ENCODE results near the gene CNST. TPM values are rescaled to one million over a fixed set of nuclear protein-coding genes. Genes with fewer than 3 reads are reported as not detected.

CNST gene
- total RNA-seq, 2 experiments from 2014 or later: 23.6 to 24.2 TPM

DNA sequence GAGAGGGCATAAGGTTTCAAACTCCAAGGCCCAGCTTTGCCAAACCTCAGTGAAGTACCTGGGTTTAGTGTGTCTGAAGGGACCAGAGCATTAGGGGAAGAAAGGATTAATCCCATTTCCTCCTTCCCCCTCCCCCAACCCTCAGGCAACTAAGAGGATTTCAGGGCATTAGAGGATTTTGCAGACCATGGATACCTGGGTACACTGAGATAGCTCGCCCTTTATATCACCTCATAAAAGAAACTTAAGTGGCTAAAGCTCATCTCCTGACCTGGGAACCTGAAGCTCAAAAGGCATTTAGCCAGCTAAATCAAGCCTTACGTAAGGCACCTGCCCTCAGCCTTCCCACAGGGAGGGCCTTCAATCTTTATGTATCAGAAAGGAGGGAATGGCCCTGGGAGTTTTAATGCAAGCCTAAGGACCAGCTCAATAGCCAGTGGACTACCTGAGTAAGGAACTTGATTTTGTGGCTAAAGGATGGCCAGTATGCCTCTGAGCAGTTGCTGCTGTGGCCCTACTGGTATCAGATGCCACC, 32.8 kb upstream of the CNST start:
- Mint-ChIP-seq H3K4me1 (no peaks in the 10 kb centered on the region), H3K9me3 (ENCODE audit: low read depth) (peaks cover 9% of the 10 kb centered on the region), H3K27me3 (no peaks in the 10 kb centered on the region), H3K36me3 (ENCODE audit: low read depth) (peaks cover 1% of the 10 kb centered on the region), H3K27ac (no peak overlapping the region), H3K4me3 (no peak overlapping the region)
- no peak for ATAC-seq
- intact Hi-C loops (cut with DNase I, micrococcal nuclease): no loop called here
- CTCF ChIA-PET: interaction anchor here (0.6 to 1.2 kb wide), 3 partner anchors 14 to 1934 kb away, joined by 3 read pairs; partner anchors contain the start of genes CNST and TFB2M
- no peak for DNase-seq
- POLR2A ChIA-PET: no interaction called here

GRCh38 chr1:246534114-246534513, 32.1 kb upstream of the CNST start:
- no peak for DNase-seq
- Mint-ChIP-seq H3K9me3 (ENCODE audit: low read depth) (peaks cover 9% of the 10 kb centered on the region), H3K4me3 (no peak overlapping the region), H3K36me3 (ENCODE audit: low read depth) (peaks cover 4% of the 10 kb centered on the region), H3K27me3 (no peaks in the 10 kb centered on the region), H3K27ac (no peak overlapping the region), H3K4me1 (no peaks in the 10 kb centered on the region)
- intact Hi-C loops (cut with DNase I, micrococcal nuclease): no loop called here
- POLR2A ChIA-PET: no interaction called here
- no peak for ATAC-seq
- CTCF ChIA-PET: interaction anchor here (0.6 to 0.8 kb wide), 2 partner anchors 32 to 1934 kb away, joined by 3 read pairs; partner anchors contain the start of genes CNST and TFB2M

DNA sequence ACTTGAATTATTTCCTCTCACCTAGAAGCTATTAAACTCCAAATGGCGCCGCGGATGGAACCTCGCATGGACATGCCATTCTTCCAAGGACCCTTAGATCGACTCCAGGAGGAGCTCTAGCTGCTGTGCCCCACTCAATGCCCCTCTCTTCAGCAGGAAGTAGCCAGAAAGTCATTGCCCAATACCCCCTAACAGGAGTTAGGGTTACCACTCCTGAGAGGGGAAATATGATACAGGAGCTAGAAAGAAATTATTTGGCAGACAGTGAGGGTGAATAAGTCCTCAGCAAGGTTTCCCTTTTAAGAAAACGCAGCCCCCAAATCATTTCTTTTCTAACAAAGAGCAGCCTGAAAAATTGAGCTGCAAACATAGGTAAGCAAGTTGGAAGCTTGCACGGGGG, 28.8 kb upstream of the CNST start:
- ATAC-seq (no peak), DNase-seq (no peak)
- Mint-ChIP-seq H3K27ac (no peak overlapping the region), H3K4me3 (no peak overlapping the region), H3K36me3 (ENCODE audit: low read depth) (peaks cover 13% of the 10 kb centered on the region), H3K4me1 (no peaks in the 10 kb centered on the region), H3K9me3 (ENCODE audit: low read depth) (no peaks in the 10 kb centered on the region), H3K27me3 (no peaks in the 10 kb centered on the region)
- ChIA-PET CTCF (no interaction called here), POLR2A (interaction anchor here (0.6 kb wide), 2 partner anchors 41 to 1272 kb away, joined by 3 to 9 read pairs; no protein-coding TSS in a partner anchor)
- intact Hi-C loops (cut with DNase I, micrococcal nuclease): no loop called here

- no peaks in the 10 kb centered on the region for H3K9me3 Mint-ChIP-seq (ENCODE audit: low read depth)
- ATAC-seq: no peak
- no peak overlapping the region for H3K4me3 Mint-ChIP-seq
- peaks cover 13% of the 10 kb centered on the region for H3K36me3 Mint-ChIP-seq (ENCODE audit: low read depth)
- DNase-seq: no peak
- intact Hi-C loops (cut with DNase I, micrococcal nuclease): no loop called here
- CTCF ChIA-PET: no interaction called here
- POLR2A ChIA-PET: interaction anchor here (0.6 kb wide), 1 partner anchor 1273 kb away, joined by 9 read pairs; no protein-coding TSS in a partner anchor
- no peak overlapping the region for H3K27ac Mint-ChIP-seq
- no peaks in the 10 kb centered on the region for H3K27me3 Mint-ChIP-seq
- H3K4me1 Mint-ChIP-seq: no peaks in the 10 kb centered on the region
These were observed 28.4 kb upstream of the CNST start for GRCh38 chr1:246537887-246538286.

- Mint-ChIP-seq H3K4me1 (no peaks in the 10 kb centered on the region), H3K27me3 (no peaks in the 10 kb centered on the region), H3K27ac (no peak overlapping the region), H3K4me3 (no peak overlapping the region), H3K36me3 (ENCODE audit: low read depth) (peaks cover 23% of the 10 kb centered on the region), H3K9me3 (ENCODE audit: low read depth) (no peaks in the 10 kb centered on the region)
- DNase-seq (no peak), ATAC-seq (no peak)
- CTCF ChIA-PET: interaction anchor here (0.7 kb wide), 1 partner anchor 213 kb away, joined by 3 read pairs; no protein-coding TSS in a partner anchor
- intact Hi-C loops (cut with DNase I, micrococcal nuclease): no loop called here
- POLR2A ChIA-PET: no interaction called here
These were observed 25.3 kb upstream of the CNST start for GRCh38 chr1:246540738-246541491.

DNA sequence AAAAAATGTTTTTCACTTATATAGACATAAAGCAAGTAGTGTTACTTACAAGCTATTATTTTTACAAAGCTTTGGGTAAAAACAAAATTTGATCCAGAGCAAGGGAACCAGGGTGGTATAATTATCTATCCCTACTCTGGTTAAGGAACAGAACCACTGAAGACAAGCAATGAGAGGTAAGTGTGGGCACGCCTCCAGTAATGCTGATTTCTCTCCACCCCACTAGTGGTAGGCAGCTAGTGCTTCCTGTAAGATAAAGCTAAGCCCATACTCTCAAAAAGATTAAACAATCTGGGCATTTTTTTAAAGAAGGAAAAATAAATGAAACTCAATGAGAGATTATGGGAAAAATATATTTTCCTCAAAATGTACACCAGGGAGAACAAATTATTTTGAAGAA, 22.3 kb upstream of the CNST start:
- Mint-ChIP-seq H3K4me1 (peaks cover 3% of the 10 kb centered on the region), H3K27me3 (no peaks in the 10 kb centered on the region), H3K36me3 (ENCODE audit: low read depth) (peaks cover 30% of the 10 kb centered on the region), H3K4me3 (no peak overlapping the region), H3K27ac (no peak overlapping the region), H3K9me3 (ENCODE audit: low read depth) (no peaks in the 10 kb centered on the region)
- intact Hi-C loops (cut with DNase I, micrococcal nuclease): no loop called here
- CTCF ChIA-PET: interaction anchor here (0.6 to 0.7 kb wide), 2 partner anchors 13 to 85 kb away, joined by 3 to 4 read pairs; no protein-coding TSS in a partner anchor
- DNase-seq: no peak
- ATAC-seq: no peak
- POLR2A ChIA-PET: no interaction called here

DNA sequence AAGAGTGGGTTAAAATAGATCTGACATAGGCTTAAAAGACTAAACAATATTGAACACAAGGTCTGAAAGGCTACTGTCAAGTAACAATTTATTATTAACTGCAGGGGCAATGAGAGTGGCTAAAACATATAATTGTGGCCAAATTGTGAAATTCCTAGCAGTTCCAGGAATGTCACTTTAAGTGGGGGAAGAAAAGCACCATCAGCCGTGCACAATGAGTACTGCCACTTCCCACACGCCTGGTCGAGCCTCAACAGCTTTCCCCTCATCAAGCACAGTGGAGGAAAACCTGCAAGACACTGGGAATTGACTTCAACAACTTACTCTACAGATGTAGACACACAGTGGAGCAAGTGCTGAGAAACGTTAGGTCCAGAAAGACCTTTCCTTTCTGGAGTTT, 16.6 kb upstream of the CNST start:
- no peak for DNase-seq
- Mint-ChIP-seq H3K9me3 (ENCODE audit: low read depth) (no peaks in the 10 kb centered on the region), H3K36me3 (ENCODE audit: low read depth) (peaks cover 43% of the 10 kb centered on the region), H3K27ac (no peak overlapping the region), H3K4me3 (no peak overlapping the region), H3K27me3 (no peaks in the 10 kb centered on the region), H3K4me1 (peaks cover 3% of the 10 kb centered on the region)
- intact Hi-C loops (cut with DNase I, micrococcal nuclease): no loop called here
- no peak for ATAC-seq
- ChIA-PET POLR2A (no interaction called here), CTCF (interaction anchor here (0.6 kb wide), 1 partner anchor 395 kb away, joined by 3 read pairs; no protein-coding TSS in a partner anchor)

- Mint-ChIP-seq H3K4me1 (peaks cover 3% of the 10 kb centered on the region), H3K27me3 (no peaks in the 10 kb centered on the region), H3K9me3 (ENCODE audit: low read depth) (no peaks in the 10 kb centered on the region), H3K4me3 (no peak overlapping the region), H3K36me3 (ENCODE audit: low read depth) (peaks cover 49% of the 10 kb centered on the region), H3K27ac (no peak overlapping the region)
- DNase-seq (no peak), ATAC-seq (no peak)
- ChIA-PET CTCF (interaction anchor here (1.5 kb wide), 1 partner anchor 15 kb away, joined by 4 read pairs; no protein-coding TSS in a partner anchor), POLR2A (no interaction called here)
- intact Hi-C loops (cut with DNase I, micrococcal nuclease): no loop called here
These were observed 15.9 kb upstream of the CNST start for GRCh38 chr1:246550402-246550801.

- ChIA-PET POLR2A (no interaction called here), CTCF (interaction anchor here (0.6 to 0.7 kb wide), 2 partner anchors 202 to 818 kb away, joined by 3 read pairs; no protein-coding TSS in a partner anchor)
- peaks cover 52% of the 10 kb centered on the region for H3K36me3 Mint-ChIP-seq (ENCODE audit: low read depth)
- H3K4me3 Mint-ChIP-seq: no peak overlapping the region
- intact Hi-C loops (cut with DNase I, micrococcal nuclease): no loop called here
- DNase-seq: no peak
- no peak overlapping the region for H3K27ac Mint-ChIP-seq
- no peaks in the 10 kb centered on the region for H3K27me3 Mint-ChIP-seq
- no peak for ATAC-seq
- H3K4me1 Mint-ChIP-seq: peaks cover 3% of the 10 kb centered on the region
- H3K9me3 Mint-ChIP-seq (ENCODE audit: low read depth): no peaks in the 10 kb centered on the region
These were observed 14.1 kb upstream of the CNST start for GRCh38 chr1:246552110-246552509.

GRCh38 chr1:246554201-246554600, 12.1 kb upstream of the CNST start:
- H3K4me3 Mint-ChIP-seq: no peak overlapping the region
- ATAC-seq (no peak), DNase-seq (no peak)
- H3K27ac Mint-ChIP-seq: no peak overlapping the region
- no peaks in the 10 kb centered on the region for H3K9me3 Mint-ChIP-seq (ENCODE audit: low read depth)
- H3K36me3 Mint-ChIP-seq (ENCODE audit: low read depth): peaks cover 52% of the 10 kb centered on the region
- H3K27me3 Mint-ChIP-seq: no peaks in the 10 kb centered on the region
- ChIA-PET CTCF (interaction anchor here (0.6 kb wide), 1 partner anchor 304 kb away, joined by 4 read pairs; no protein-coding TSS in a partner anchor), POLR2A (interaction anchor here (1.1 kb wide), 1 partner anchor 11 kb away, joined by 3 read pairs; the partner anchor contains the start of gene TFB2M)
- intact Hi-C loops (cut with DNase I, micrococcal nuclease): no loop called here
- H3K4me1 Mint-ChIP-seq: no peaks in the 10 kb centered on the region

DNA sequence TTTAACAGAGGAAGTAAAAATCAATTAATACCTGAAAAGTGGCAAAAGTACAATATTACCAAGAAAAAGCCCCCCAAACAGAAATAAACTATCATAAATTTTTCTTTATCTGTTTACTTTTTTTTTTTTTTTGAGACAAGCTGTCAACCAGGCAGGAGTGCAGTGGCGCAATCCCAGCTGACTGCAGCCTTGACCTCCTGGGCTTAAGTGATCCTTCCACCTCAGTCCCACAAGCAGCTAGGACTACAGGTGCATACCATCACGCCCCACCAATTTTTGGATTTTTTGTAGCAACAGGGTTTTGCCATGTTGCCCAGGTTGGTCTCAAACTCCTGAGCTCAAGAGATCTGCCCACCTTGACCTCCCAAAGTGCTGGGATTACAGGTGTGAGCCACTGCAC, 8.2 kb upstream of the CNST start:
- Mint-ChIP-seq H3K27me3 (no peaks in the 10 kb centered on the region), H3K4me1 (peaks cover 3% of the 10 kb centered on the region), H3K4me3 (no peak overlapping the region), H3K9me3 (ENCODE audit: low read depth) (no peaks in the 10 kb centered on the region), H3K27ac (peak overlapping the region; percentile 51), H3K36me3 (ENCODE audit: low read depth) (peaks cover 39% of the 10 kb centered on the region)
- DNase-seq (no peak), ATAC-seq (no peak)
- CTCF ChIA-PET: interaction anchor here (0.7 kb wide), 1 partner anchor 44 kb away, joined by 7 read pairs; no protein-coding TSS in a partner anchor
- intact Hi-C loops (cut with DNase I, micrococcal nuclease): no loop called here
- POLR2A ChIA-PET: no interaction called here

DNA sequence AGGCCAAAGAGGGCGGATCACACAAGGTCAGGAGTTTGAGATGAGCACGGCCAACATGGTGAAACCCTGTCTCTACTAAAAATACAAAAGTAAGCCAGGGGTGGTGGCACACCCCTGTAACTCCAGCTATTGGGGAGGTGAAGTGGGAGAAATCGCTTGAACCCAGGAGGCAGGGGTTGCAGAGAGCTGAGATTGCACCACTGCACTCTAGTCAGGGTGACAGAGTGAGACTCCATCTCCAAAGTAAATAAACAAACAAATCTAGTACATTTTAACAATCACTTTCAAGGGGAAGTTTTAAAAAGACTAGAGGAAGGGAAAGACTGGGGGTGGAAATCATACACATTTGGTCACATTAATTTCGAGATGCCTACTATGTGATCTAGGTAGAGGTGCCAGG, 6.9 kb upstream of the CNST start:
- no peak for ATAC-seq
- peaks cover 37% of the 10 kb centered on the region for H3K36me3 Mint-ChIP-seq (ENCODE audit: low read depth)
- CTCF ChIA-PET: interaction anchor here (0.7 kb wide), 1 partner anchor 374 kb away, joined by 3 read pairs; no protein-coding TSS in a partner anchor
- intact Hi-C loops (cut with DNase I, micrococcal nuclease): no loop called here
- POLR2A ChIA-PET: no interaction called here
- no peak overlapping the region for H3K4me3 Mint-ChIP-seq
- no peaks in the 10 kb centered on the region for H3K9me3 Mint-ChIP-seq (ENCODE audit: low read depth)
- no peak for DNase-seq
- H3K27me3 Mint-ChIP-seq: no peaks in the 10 kb centered on the region
- peaks cover 9% of the 10 kb centered on the region for H3K4me1 Mint-ChIP-seq
- H3K27ac Mint-ChIP-seq: peak overlapping the region; percentile 34

All from activated CD4-positive, alpha-beta T cell treated with anti-CD3 and anti-CD28 coated beads for 36 hours (primary cell).